Fibroblast of skin of right quadriceps (primary cell): ENCODE data around the gene SOX3.

Experiments used
- DNase-seq: peaks from one replicate; pipeline ENCODE4 v3.0.0-alpha.2; 2013

Gene SOX3

DNA sequence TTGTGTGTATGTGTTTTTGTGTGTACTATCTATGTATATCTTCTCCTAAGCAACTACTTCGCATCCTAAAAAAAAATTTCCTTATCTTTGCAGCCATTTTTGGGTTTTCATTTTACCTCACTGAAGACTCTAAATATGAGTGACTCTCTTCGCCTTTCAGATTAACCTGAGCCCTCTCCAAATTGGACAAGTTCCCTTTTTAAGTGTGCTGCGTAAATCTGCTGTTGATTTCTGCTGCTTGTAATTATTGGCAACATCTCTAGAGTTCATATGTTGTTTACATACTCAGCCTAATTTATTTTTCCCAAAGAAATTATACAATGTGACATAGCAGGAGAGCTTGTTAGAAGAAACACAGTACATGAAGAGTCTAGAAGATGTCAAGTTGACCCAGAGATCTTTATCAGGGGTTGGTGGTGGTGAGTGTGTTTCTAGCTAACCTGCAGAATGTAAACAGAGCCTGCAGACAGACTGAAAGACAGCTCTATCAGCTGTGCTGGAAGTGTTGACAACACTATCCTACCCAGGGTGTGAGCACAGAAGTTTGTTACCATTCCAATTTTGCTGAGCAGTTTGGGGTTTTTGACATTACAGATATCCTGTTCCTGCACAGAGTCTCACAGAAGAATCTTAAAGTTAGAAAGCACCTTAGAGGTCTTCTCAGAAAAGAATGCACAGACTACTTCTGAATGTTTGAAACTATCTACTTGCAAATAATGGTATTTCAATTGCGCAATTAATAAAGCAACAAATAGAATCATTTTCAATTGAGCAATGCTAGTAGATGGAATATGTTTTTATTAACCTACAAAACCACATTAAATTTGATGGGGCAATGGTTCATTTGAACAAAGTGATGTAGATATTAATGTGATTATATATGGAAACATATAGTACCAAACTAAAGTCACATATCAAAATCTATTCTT, 12.5 kb downstream of the SOX3 start:
- no peak for DNase-seq

GRCh38 chrX:140480765-140481164, 24.1 kb downstream of the SOX3 start:
- DNase-seq, result no peak

DNA sequence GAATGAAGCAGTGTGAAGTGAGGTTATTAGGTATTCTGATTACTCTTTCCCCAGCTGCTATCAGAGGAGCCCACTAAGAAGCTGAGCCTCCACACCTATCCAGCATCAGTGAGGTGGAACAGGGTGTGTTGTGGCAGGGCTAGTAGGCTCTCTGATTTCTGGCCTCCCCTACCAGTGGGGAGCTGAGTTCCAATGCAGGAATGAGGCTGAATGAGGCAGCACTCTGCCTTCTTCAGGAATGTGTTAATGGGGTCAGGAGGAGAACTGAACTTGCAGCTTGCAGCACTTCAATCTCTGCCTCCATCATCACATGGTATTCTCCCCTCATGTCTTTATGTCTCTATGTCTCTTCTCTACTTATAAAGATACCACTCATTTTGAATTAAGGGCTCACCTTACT, 26.9 kb downstream of the SOX3 start:
- DNase-seq, result no peak

DNA sequence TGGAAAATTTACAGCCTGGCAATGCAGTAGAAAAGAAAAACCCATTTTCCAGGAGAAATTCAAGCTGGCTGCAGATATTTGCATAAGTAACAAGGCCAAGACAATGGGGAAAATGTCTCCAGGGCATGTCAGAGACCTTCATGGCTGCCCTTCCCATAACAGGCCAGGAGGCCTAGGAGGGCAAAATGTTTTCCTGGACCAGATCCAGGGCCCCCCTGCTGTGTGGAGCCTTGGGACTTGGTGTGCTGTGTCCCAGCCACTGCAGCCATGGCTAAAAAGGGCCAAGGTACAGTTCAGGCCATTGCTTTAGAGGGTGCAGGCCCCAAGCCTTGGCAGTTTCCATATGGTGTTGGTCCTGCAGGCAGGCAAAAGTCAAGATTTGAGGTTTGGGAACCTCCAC, 29.8 kb downstream of the SOX3 start:
- no peak for DNase-seq

DNA sequence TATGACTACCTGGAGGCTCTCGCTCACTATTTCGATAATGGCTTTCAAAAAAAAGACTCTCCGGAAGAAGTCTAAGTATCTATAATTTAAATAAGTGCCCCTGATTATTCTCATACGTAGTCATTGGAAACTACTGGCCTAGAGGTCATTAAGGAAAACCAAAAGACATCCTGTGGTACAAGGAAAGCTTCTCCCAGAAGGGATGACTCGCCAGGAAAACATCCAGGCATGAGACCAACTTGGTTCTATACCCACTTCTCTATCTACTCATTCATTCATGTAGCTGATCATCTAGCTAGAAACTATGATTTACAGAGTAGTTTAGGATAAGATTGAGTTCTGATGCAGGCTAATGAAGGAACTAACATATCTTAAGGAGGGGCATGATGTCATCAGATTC, 37.7 kb downstream of the SOX3 start:
- DNase-seq, result peak; percentile 17
